HEK293 (cell line): Measurements from ENCODE around the gene TMED6.
A peak's percentile ranks its signal among the peaks of the same experiment; 100 is the strongest.

Experiments
- BCL11A ChIP-seq: fragments of 450-650 bp; formaldehyde crosslinking; IDR thresholded peaks from 2 replicates; pipeline ENCODE4 v1.5.1; 2016; ENCODE audit warnings: low read depth, missing biosample characterization, missing genetic modification characterization
- RBAK ChIP-seq: fragments of 450-650 bp; formaldehyde crosslinking; IDR thresholded peaks from 2 replicates; pipeline ENCODE4 v1.5.1; 2016; ENCODE audit warnings: missing biosample characterization, missing genetic modification characterization
- TF ChIP-seq, protein P1 (sequence below): fragments of 450-650 bp; formaldehyde crosslinking; IDR thresholded peaks from 2 replicates; pipeline ENCODE4 v1.5.1; 2016; ENCODE audit warnings: missing biosample characterization, missing genetic modification characterization
- TF ChIP-seq, protein P2 (sequence below): IDR thresholded peaks from 2 replicates; pipeline ENCODE4 v1.6.1; 2011; ENCODE audit warnings: mild to moderate bottlenecking, low read depth, low read length, borderline replicate concordance

DNA sequence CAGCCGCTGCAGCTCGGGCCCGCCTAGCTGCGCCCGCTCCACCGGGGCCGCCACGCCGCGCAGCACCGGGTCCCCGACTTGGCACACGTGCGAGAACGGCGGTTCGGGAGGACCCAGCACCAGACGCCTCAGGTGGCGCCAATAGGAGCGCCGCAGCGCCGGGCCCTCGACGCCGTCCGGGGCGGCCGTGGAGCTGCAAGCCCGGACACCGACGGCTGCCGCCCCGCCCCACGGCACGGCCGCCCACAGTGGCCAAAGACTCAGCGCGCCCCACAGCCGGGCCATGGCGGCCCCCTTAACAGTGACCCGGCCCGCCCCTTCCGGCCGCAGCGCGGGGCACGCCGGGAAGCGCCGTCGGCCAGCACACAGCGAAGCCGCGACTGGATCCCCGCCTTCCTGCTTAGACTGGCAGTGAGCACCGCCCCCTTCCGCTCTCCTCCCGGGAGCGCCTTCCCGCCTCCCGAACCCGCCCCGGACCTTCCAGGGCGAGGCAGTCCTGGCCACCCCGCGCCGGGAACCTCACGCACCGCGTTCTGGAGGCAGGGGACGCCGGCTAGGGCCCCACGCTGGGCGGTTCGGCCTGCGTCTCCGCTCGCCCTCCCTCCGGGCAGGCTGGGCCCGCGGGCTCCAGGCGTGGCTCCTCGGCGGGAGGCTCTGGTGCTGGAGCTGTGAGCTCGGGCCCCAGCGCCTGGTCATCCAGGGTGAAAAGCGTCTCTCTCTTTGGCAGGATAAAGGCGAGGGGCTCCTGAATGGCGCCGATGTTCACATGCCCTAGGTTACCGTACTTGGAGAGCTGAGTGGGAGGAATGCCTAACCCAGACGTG, 21.1 kb downstream of the TMED6 start, which contains the start of gene PDF:
- TF ChIP-seq, protein P1, sequence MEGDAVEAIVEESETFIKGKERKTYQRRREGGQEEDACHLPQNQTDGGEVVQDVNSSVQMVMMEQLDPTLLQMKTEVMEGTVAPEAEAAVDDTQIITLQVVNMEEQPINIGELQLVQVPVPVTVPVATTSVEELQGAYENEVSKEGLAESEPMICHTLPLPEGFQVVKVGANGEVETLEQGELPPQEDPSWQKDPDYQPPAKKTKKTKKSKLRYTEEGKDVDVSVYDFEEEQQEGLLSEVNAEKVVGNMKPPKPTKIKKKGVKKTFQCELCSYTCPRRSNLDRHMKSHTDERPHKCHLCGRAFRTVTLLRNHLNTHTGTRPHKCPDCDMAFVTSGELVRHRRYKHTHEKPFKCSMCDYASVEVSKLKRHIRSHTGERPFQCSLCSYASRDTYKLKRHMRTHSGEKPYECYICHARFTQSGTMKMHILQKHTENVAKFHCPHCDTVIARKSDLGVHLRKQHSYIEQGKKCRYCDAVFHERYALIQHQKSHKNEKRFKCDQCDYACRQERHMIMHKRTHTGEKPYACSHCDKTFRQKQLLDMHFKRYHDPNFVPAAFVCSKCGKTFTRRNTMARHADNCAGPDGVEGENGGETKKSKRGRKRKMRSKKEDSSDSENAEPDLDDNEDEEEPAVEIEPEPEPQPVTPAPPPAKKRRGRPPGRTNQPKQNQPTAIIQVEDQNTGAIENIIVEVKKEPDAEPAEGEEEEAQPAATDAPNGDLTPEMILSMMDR, result peak; percentile 82
- TF ChIP-seq RBAK, result no peak
- TF ChIP-seq, protein P2, sequence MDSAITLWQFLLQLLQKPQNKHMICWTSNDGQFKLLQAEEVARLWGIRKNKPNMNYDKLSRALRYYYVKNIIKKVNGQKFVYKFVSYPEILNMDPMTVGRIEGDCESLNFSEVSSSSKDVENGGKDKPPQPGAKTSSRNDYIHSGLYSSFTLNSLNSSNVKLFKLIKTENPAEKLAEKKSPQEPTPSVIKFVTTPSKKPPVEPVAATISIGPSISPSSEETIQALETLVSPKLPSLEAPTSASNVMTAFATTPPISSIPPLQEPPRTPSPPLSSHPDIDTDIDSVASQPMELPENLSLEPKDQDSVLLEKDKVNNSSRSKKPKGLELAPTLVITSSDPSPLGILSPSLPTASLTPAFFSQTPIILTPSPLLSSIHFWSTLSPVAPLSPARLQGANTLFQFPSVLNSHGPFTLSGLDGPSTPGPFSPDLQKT, result peak; percentile 53; the same call in 1 of the 2 replicates
- TF ChIP-seq BCL11A (tag by site-specific recombination), result no peak
